NCI-H2196 (cell line): Measurements from ENCODE around the gene PRAMEF26.
"Not testable (repeated sequence)": the region's sequence is repeated elsewhere in the genome, so short reads cannot be mapped to it uniquely, and the experiment has no call there.

Experiments
- DNase-seq: peaks from one replicate; lab custom pipeline; 2025; ENCODE audit not compliant: unreplicated experiment; lab: John Stamatoyannopoulos, UW

The PRAMEF26 gene

DNA sequence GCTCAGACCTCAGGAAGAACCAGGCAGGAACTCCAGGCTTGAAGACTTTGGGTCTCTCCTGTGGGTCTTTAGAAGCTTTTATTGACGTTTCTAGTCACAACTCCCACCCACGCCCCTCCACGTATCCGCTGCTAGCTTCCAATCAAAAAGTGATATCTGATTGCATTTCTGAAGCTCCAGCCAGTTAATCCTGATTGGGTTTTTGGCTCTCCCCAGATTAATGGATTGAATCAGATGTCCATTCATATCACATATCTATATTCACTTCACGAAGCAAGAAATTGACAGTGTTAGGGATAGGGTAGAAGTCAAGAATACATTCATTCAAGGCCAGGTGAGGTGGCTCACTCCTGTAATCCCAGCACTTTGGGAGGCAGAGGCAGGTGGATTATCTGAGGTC is at the start of gene PRAMEF26:
Gene PRAMEF26, minus strand, starts transcription at position 101 of the 400 bp plus-strand sequence. CDS start 2,914 bp downstream, outside the sequence.
- not testable (repeated sequence) for DNase-seq

- DNase-seq, result not testable (repeated sequence)
Measured at GRCh38 chr1:13201309-13201708, 45.5 kb upstream of the PRAMEF26 start, which contains the start of gene PRAMEF13. Gene PRAMEF13, minus strand, starts transcription at chr1:13201409. Its CDS starts 1,820 bp downstream, at chr1:13199589.

DNA sequence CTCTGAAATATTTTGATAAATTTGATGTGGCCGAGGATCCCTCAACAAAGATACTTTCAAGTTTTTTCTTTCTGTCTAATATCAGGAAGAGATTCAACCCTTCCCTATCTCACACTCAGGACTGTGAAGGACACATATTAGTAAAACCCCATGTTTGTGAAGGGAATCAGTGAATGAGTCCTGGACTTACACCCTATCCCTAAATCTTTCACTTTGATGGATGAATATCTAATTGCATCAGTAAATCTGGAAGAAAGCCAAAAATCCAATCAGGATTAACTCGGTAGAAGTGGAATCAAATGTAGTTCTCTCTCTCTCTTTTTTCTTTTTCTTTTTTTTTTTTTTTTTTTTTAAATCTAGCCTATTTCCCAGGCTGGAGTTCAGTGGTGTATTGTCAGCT is 15.7 kb upstream of the PRAMEF26 start, which contains the start of gene PRAMEF9:
Gene PRAMEF9, plus strand, starts transcription at position 301 of the 400 bp plus-strand sequence. CDS start 3,433 bp downstream, outside the sequence.
- DNase-seq, result not testable (repeated sequence)

- not testable (repeated sequence) for DNase-seq
Measured at GRCh38 chr1:13165531-13165930, 9.7 kb upstream of the PRAMEF26 start, which contains the start of gene HNRNPCL4. Gene HNRNPCL4, minus strand, starts transcription at chr1:13165631. Its CDS starts 164 bp downstream, at chr1:13165467.

GRCh38 chr1:13116754-13117153 is 39.1 kb downstream of the PRAMEF26 start, which contains the start of gene HNRNPCL2:
Gene HNRNPCL2, minus strand, starts transcription at chr1:13116854. Its CDS starts 454 bp downstream, at chr1:13116400.
- DNase-seq, result not testable (repeated sequence)
